ENCODE results near the gene MEI1.

The MEI1 gene

GRCh38 chr22:41746567-41747400 is 47.5 kb downstream of the MEI1 start:
- peak; percentile 22 for DNase-seq

- DNase-seq: no peak
Measured at GRCh38 chr22:41752011-41752970, 53.0 kb downstream of the MEI1 start.

- DNase-seq: no peak
Measured at GRCh38 chr22:41753984-41754383, 54.7 kb downstream of the MEI1 start.

GRCh38 chr22:41757502-41757901 is 58.2 kb downstream of the MEI1 start:
- no peak for DNase-seq

GRCh38 chr22:41758231-41758630 is 58.9 kb downstream of the MEI1 start:
- no peak for DNase-seq

GRCh38 chr22:41762980-41763779 is 63.9 kb downstream of the MEI1 start:
- no peak for DNase-seq

- no peak for DNase-seq
Measured at GRCh38 chr22:41766476-41766875, 67.2 kb downstream of the MEI1 start.

- DNase-seq: no peak
Measured at GRCh38 chr22:41768430-41768829, 69.1 kb downstream of the MEI1 start.

- no peak for DNase-seq
Measured at GRCh38 chr22:41770715-41771468, 71.6 kb downstream of the MEI1 start.

- no peak for DNase-seq
Measured at GRCh38 chr22:41772198-41772597, 72.9 kb downstream of the MEI1 start.

GRCh38 chr22:41772645-41773044 is 73.3 kb downstream of the MEI1 start:
- DNase-seq: no peak

GRCh38 chr22:41775338-41775737 is 76.0 kb downstream of the MEI1 start:
- DNase-seq: no peak

GRCh38 chr22:41775976-41776375 is 76.7 kb downstream of the MEI1 start:
- no peak for DNase-seq

GRCh38 chr22:41776381-41776780 is 77.1 kb downstream of the MEI1 start:
- no peak for DNase-seq

GRCh38 chr22:41777749-41778425 is 78.6 kb downstream of the MEI1 start:
- no peak for DNase-seq

GRCh38 chr22:41779929-41780505 is 80.7 kb downstream of the MEI1 start:
- DNase-seq: no peak

GRCh38 chr22:41780746-41781505 is 81.6 kb downstream of the MEI1 start:
- peak; percentile 81 for DNase-seq

- DNase-seq: no peak
Measured at GRCh38 chr22:41781507-41781906, 82.2 kb downstream of the MEI1 start.

GRCh38 chr22:41782316-41782715 is 83.0 kb downstream of the MEI1 start:
- no peak for DNase-seq

- no peak for DNase-seq
Measured at GRCh38 chr22:41782751-41783150, 83.4 kb downstream of the MEI1 start.

Measured in effector CD8-positive, alpha-beta T cell (primary cell).